ENCODE measurements around the gene AOPEP.

DNA sequence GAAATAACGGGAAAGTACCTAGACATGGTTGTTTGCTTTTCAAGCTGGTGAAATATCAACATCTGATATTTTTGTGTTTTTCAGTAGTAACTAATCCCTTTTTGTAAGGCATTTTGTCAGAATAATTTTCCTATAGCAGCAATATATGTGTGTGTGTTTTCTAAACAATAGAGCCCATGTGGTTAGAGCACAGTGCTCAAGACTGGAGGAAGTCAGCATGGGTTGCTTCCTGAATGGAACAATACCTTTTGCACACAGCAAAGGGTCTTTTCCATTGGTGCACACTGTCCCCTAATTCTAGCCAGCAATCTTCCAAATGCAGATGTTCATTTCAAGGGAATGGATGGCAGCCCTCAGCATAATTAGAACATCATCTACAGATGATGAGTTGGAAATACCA lies 270.1 kb downstream of the AOPEP start:
- TF ChIP-seq, protein P1, sequence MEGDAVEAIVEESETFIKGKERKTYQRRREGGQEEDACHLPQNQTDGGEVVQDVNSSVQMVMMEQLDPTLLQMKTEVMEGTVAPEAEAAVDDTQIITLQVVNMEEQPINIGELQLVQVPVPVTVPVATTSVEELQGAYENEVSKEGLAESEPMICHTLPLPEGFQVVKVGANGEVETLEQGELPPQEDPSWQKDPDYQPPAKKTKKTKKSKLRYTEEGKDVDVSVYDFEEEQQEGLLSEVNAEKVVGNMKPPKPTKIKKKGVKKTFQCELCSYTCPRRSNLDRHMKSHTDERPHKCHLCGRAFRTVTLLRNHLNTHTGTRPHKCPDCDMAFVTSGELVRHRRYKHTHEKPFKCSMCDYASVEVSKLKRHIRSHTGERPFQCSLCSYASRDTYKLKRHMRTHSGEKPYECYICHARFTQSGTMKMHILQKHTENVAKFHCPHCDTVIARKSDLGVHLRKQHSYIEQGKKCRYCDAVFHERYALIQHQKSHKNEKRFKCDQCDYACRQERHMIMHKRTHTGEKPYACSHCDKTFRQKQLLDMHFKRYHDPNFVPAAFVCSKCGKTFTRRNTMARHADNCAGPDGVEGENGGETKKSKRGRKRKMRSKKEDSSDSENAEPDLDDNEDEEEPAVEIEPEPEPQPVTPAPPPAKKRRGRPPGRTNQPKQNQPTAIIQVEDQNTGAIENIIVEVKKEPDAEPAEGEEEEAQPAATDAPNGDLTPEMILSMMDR (IDR thresholded peaks at IDR 0.05), result no peak
- TF ChIP-seq POLR2A (IDR thresholded peaks at IDR 0.05), result no peak

Data from suprapubic skin (tissue), 3 donors.